ENCODE results near the gene PHF23.

DNA sequence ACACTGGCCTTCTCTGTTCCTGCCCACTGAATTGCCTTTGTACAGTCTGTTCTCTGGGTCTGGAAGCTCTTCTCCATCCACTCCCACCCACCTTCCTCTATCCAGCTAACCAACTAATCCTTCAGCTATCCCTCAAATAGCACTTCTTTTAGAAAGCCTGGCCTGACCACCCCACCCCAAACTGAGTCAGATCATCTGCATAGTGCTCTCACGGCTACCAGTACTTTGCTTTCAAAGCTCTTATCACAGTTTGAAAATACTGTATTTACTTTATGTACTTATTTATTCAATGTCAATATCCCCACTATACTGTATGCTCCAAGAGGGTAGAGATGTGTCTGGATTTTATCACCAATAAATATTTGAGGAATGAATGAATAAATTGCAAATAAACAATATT, 27.5 kb upstream of the PHF23 start:
- TF ChIP-seq GATA1 (IDR thresholded peaks at IDR 0.05; ENCODE audit: low read depth, low read length) (no peak), POLR2A (IDR thresholded peaks at IDR 0.05; ENCODE audit: low read length) (no peak)

Data from erythroblast (primary cell).